MG63 (cell line): ENCODE data around the gene MAD1L1. TPM values are rescaled to one million over a fixed set of nuclear protein-coding genes. Genes with fewer than 3 reads are reported as not detected.
"Not testable (repeated sequence)": the region's sequence is repeated elsewhere in the genome, so short reads cannot be mapped to it uniquely, and the experiment has no call there.

Experiments
- DNase-seq: peaks from one replicate; pipeline ENCODE4 v3.0.0-alpha.2; 2020
- H3K27me3 ChIP-seq: fragments of 250-450 bp; sonication (Bioruptor Pico); 2 replicates; pipeline ENCODE4 v1.5.1; 2020; ENCODE audit warnings: mild to moderate bottlenecking, moderate library complexity
- H3K36me3 ChIP-seq: fragments of 250-450 bp; sonication (Bioruptor Pico); 2 replicates; pipeline ENCODE4 v1.5.1; 2020; ENCODE audit warnings: mild to moderate bottlenecking, moderate library complexity
- H3K4me3 ChIP-seq: fragments of 250-450 bp; sonication (Bioruptor Pico); 2 replicates; pipeline ENCODE4 v1.5.1; 2020; ENCODE audit warnings: mild to moderate bottlenecking, moderate library complexity
- H3K9me3 ChIP-seq: fragments of 250-450 bp; sonication (Bioruptor Pico); 2 replicates; pipeline ENCODE4 v1.5.1; 2020; ENCODE audit warnings: mild to moderate bottlenecking, moderate library complexity
- total RNA-seq: library from RNA; depleted of rRNA; stranded (reverse); fragments of >200 nt; shearing (Covaris generic); gene quantifications from 2 replicates; pipeline ENCODE4 v1.2.3, GENCODE V29; 2014; ENCODE audit warnings: low replicate concordance

MAD1L1 gene
- total RNA-seq, 1 experiment from 2014 or later, result 65.1 TPM

- DNase-seq, result no peak
- no peaks in the 10 kb centered on the region for H3K27me3 ChIP-seq
- H3K36me3 ChIP-seq, result peaks cover 9% of the 10 kb centered on the region
- H3K9me3 ChIP-seq, result no peaks in the 10 kb centered on the region
- H3K4me3 ChIP-seq, result no peak overlapping the region
These were observed 340.5 kb downstream of the MAD1L1 start for GRCh38 chr7:1892011-1892965.

- Histone ChIP-seq H3K9me3 (no peaks in the 10 kb centered on the region), H3K4me3 (no peak overlapping the region), H3K27me3 (no peaks in the 10 kb centered on the region), H3K36me3 (peaks cover 13% of the 10 kb centered on the region)
- DNase-seq, result no peak
These were observed 342.2 kb downstream of the MAD1L1 start for GRCh38 chr7:1890289-1891235.

DNA sequence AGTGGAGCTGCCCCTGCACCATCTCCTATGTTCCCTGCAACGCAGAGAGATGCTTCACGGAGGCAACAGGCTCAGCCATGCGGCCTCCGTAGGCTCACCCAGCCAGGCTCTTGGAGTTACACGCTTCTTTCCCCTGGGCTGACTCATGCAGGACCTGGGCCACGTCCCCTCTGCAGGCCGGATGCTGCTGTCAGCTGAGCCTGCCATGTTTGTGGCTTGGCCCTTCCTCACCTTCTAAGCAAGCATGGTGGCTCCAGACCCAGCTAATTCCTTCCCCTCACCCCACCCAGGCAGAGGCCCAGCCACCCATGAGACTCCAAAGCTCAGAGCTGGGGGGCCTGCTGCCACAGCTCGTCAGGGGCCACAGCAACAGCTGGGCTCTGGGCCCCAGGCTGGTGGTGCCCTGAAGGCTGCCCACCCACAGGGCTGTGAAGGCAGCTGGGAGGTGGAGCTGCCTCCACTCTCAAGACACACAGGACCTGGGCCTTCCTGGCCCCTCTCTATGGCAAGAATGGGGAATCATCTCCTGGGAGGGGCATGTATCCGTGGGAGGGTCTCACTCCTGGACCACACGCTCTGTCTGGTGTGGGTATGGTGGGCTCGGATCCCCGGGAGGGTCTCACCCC, 343.1 kb downstream of the MAD1L1 start:
- no peaks in the 10 kb centered on the region for H3K9me3 ChIP-seq
- no peak overlapping the region for H3K4me3 ChIP-seq
- no peaks in the 10 kb centered on the region for H3K27me3 ChIP-seq
- H3K36me3 ChIP-seq, result peaks cover 13% of the 10 kb centered on the region
- DNase-seq, result peak; percentile 88

- H3K4me3 ChIP-seq, result no peak overlapping the region
These were observed 343.7 kb downstream of the MAD1L1 start for GRCh38 chr7:1889091-1889490.

GRCh38 chr7:1888425-1888824, 344.3 kb downstream of the MAD1L1 start:
- no peak overlapping the region for H3K4me3 ChIP-seq
- DNase-seq, result no peak
- H3K36me3 ChIP-seq, result peaks cover 13% of the 10 kb centered on the region
- no peaks in the 10 kb centered on the region for H3K9me3 ChIP-seq
- H3K27me3 ChIP-seq, result no peaks in the 10 kb centered on the region

More at GRCh38 chr7:1889091-1889490, 343.7 kb downstream of the MAD1L1 start:
- Histone ChIP-seq H3K27me3 (no peaks in the 10 kb centered on the region), H3K9me3 (no peaks in the 10 kb centered on the region), H3K36me3 (peaks cover 13% of the 10 kb centered on the region)
- no peak for DNase-seq

DNA sequence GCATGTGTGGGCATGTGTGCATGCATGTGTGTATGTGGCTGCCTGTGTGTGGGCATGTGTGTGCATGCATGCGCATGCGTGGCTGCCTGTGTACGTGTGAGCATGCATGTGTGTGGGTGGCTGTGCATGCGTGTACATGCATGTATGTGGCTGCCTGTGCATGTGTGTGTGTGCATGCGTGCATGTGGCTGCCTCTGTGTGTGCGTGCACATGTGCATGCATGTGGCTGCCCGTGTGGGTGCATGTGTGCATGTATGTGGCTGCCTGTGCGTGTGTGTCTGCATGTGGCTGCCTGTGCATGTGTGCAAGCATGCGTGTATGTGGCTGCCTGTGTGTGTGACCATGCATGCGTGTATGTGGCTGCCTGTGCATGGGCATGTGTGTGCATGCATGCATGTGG, 345.5 kb downstream of the MAD1L1 start:
- no peaks in the 10 kb centered on the region for H3K27me3 ChIP-seq
- H3K9me3 ChIP-seq, result no peaks in the 10 kb centered on the region
- H3K4me3 ChIP-seq, result no peak overlapping the region
- no peak for DNase-seq
- H3K36me3 ChIP-seq, result peaks cover 13% of the 10 kb centered on the region

GRCh38 chr7:1886361-1887064, 346.2 kb downstream of the MAD1L1 start:
- DNase-seq, result peak; percentile 53
- Histone ChIP-seq H3K9me3 (no peaks in the 10 kb centered on the region), H3K4me3 (no peak overlapping the region), H3K36me3 (peaks cover 13% of the 10 kb centered on the region), H3K27me3 (no peaks in the 10 kb centered on the region)

GRCh38 chr7:1885465-1886226, 347.1 kb downstream of the MAD1L1 start:
- H3K4me3 ChIP-seq, result no peak overlapping the region
- H3K36me3 ChIP-seq, result peaks cover 13% of the 10 kb centered on the region
- DNase-seq, result no peak
- H3K9me3 ChIP-seq, result no peaks in the 10 kb centered on the region
- no peaks in the 10 kb centered on the region for H3K27me3 ChIP-seq

- Histone ChIP-seq H3K36me3 (peaks cover 13% of the 10 kb centered on the region), H3K27me3 (no peaks in the 10 kb centered on the region), H3K9me3 (no peaks in the 10 kb centered on the region), H3K4me3 (no peak overlapping the region)
- DNase-seq, result peak; percentile 35
These were observed 348.0 kb downstream of the MAD1L1 start for GRCh38 chr7:1884583-1885350.

DNA sequence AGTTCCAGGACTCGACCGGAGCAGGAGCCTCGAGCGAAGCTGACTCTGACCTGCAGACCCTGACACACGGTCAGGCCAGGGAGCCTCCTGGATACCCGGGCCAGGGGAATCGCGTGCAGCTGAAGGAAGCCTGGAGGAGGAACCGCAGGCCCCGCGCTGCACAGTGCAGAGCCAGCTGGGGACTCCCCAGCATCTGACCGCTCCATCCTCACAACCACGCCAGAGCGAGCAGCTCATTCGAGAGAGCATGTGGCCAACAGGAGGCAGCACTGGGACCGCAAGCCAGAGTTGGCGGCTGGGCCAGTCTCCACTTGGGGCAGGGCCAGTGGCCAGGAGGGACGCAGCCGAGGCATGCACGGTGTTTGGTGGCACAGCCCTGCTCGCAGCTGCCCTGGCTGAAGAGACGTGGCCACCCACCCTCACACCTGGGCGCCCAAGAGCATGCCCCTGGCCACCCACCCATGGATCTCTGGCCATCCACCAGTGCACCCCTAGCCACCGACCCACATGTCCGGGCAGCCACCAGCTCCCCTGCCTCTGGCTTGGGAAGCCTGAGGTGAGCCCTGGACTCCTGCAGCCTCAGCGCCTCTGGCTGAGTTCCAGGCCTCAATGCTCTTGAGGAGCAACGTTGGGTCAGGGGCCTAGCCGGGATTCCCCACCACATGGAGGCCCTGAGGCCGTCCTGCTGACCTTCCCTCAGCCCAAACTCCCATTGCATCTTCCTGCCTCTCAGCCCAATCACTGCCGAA, 348.7 kb downstream of the MAD1L1 start:
- Histone ChIP-seq H3K9me3 (peaks cover under 1% of the 10 kb centered on the region; the same call in 1 of the 2 replicates), H3K36me3 (peaks cover 13% of the 10 kb centered on the region), H3K27me3 (no peaks in the 10 kb centered on the region), H3K4me3 (no peak overlapping the region)
- DNase-seq, result no peak

GRCh38 chr7:1883031-1883761, 349.5 kb downstream of the MAD1L1 start:
- no peaks in the 10 kb centered on the region for H3K27me3 ChIP-seq
- peak; percentile 99 for DNase-seq
- peaks cover 2% of the 10 kb centered on the region; the same call in 1 of the 2 replicates for H3K9me3 ChIP-seq
- no peak overlapping the region for H3K4me3 ChIP-seq
- H3K36me3 ChIP-seq, result peaks cover 6% of the 10 kb centered on the region; the same call in 1 of the 2 replicates

DNA sequence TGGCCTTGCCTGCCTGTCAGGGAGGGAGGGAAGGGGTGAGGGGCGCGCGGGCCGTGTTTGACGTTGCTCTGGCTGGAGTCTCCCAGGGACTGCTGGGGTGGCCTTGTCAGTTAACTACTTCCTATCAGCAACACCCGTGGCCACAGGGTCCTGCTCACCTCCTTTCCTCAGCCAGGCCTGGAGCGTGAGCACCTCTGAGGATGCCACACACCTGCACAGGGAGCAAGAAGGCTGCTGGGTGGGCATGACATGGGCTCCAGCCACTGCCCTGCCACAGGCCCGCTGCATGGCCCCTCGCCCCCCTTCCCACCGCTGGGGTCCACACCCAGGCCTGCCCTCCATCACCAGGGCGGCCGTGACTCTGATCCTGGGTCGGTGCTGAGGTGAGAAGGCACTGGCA, 350.3 kb downstream of the MAD1L1 start:
- DNase-seq, result no peak
- no peaks in the 10 kb centered on the region for H3K27me3 ChIP-seq
- peaks cover 7% of the 10 kb centered on the region; the same call in 1 of the 2 replicates for H3K9me3 ChIP-seq
- peaks cover 6% of the 10 kb centered on the region; the same call in 1 of the 2 replicates for H3K36me3 ChIP-seq
- H3K4me3 ChIP-seq, result no peak overlapping the region

DNA sequence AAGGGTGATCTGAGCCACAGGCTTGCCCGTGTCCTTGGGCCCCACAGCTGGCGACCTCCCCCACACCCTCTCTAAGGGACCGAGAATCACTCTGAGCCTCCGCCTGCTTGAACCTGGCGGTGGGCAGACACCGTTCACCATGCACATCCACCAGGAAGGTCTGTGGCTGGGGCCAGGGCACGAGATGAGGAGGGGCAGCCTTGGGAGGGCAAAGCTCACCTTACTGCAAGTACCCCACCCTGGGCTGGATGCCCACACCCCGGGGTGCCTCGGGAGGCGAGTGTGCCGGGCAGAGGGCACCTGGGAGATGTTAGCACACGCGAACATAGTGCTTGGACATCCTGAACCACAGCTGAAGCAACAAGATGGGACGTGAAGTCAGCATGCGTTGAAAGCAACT, 350.8 kb downstream of the MAD1L1 start:
- Histone ChIP-seq H3K4me3 (no peak overlapping the region), H3K9me3 (peaks cover 7% of the 10 kb centered on the region), H3K36me3 (peaks cover under 1% of the 10 kb centered on the region; the same call in 1 of the 2 replicates), H3K27me3 (no peaks in the 10 kb centered on the region)
- DNase-seq, result no peak

DNA sequence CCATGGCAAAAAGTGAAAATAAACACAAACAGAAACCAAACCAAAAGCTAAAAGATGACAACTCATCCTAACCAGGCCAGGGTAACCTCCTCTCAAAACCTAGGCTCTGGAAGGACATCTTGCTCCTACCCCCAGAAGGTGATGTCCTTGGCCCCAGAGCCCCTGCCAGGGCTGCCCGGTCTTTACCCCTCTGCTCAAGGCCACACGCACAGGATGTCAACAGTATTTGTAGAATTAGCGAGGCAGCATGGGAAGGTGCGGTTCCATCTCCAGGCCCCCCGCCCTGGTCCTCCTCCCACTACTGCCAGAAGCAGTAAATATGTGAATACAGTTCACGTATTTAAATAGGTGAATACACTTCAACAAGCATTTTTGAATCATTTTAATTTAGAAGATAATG, 356.1 kb downstream of the MAD1L1 start:
- not testable (repeated sequence) for H3K36me3 ChIP-seq, H3K9me3 ChIP-seq, H3K27me3 ChIP-seq, H3K4me3 ChIP-seq, DNase-seq
